NCI-H146 (cell line): ENCODE measurements around the gene SECTM1.
A peak's percentile ranks its signal among the peaks of the same experiment; 100 is the strongest.

Source experiments
- DNase-seq: peaks from one replicate; lab custom pipeline; 2025; lab: John Stamatoyannopoulos, UW

Gene SECTM1

GRCh38 chr17:82328141-82328993 is 5.2 kb downstream of the SECTM1 start:
- peak; percentile 26 for DNase-seq

GRCh38 chr17:82327757-82328140 is 5.8 kb downstream of the SECTM1 start:
- no peak for DNase-seq

- peak; percentile 79 for DNase-seq
Measured at GRCh38 chr17:82327289-82327688, 6.3 kb downstream of the SECTM1 start.

- no peak for DNase-seq
Measured at GRCh38 chr17:82325286-82326180, 8.0 kb downstream of the SECTM1 start.

- no peak for DNase-seq
Measured at GRCh38 chr17:82324566-82325285, 8.8 kb downstream of the SECTM1 start.

- DNase-seq: no peak
Measured at GRCh38 chr17:82323514-82324234, 9.9 kb downstream of the SECTM1 start.

GRCh38 chr17:82322526-82323453 is 10.8 kb downstream of the SECTM1 start:
- DNase-seq: no peak

GRCh38 chr17:82321947-82322466 is 11.6 kb downstream of the SECTM1 start:
- no peak for DNase-seq

- DNase-seq: peak; percentile 21
Measured at GRCh38 chr17:82320956-82321927, 12.3 kb downstream of the SECTM1 start.

- peak; percentile 26 for DNase-seq
Measured at GRCh38 chr17:82320140-82320840, 13.3 kb downstream of the SECTM1 start.

GRCh38 chr17:82319619-82320062 is 13.9 kb downstream of the SECTM1 start:
- no peak for DNase-seq

GRCh38 chr17:82318772-82319606 is 14.6 kb downstream of the SECTM1 start:
- no peak for DNase-seq

- DNase-seq: no peak
Measured at GRCh38 chr17:82318169-82318498, 15.4 kb downstream of the SECTM1 start.

GRCh38 chr17:82317394-82318168 is 16.0 kb downstream of the SECTM1 start, which contains the start of gene CD7:
Gene CD7, minus strand, starts transcription at chr17:82317608. Its CDS starts 113 bp downstream, at chr17:82317495.
- DNase-seq: no peak

GRCh38 chr17:82316651-82317393 is 16.7 kb downstream of the SECTM1 start:
- no peak for DNase-seq
